Measurements from ENCODE around the gene KCNQ4.
A peak's percentile ranks its signal among the peaks of the same experiment; 100 is the strongest.

KCNQ4 gene

DNA sequence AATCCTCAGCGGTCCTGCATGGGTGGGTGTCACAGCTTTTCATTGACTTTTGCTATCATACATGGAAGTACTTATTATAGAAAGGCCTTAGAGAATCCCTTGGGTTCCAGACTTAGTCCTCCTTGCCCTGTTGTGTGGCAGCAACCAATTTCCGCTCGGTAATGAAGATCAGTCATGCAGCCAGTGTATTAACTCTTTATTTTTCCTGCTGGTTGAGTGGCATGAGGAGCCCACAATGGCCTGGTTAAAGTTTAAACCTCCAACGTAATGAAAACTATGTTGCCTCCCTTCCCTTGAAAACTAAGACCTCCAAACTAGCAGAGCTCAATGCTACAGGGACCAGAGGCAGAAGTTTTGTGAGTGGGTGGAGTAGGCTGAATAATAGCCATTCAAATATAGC lies 58.6 kb downstream of the KCNQ4 start:
- peaks cover 11 to 13% of the 10 kb centered on the region in 2 donors for H3K4me1 Mint-ChIP-seq (ENCODE audit: low read depth in 2 of 2)
- no peaks in the 10 kb centered on the region for H3K9me3 Mint-ChIP-seq
- no peak overlapping the region for H3K4me3 Mint-ChIP-seq
- ATAC-seq (replicated peaks), result no peak
- H3K27ac Mint-ChIP-seq, result no peak overlapping the region
- DNase-seq, result no peak
- H3K36me3 Mint-ChIP-seq (ENCODE audit: insufficient read depth), result no peaks in the 10 kb centered on the region
- no peaks in the 10 kb centered on the region for H3K27me3 Mint-ChIP-seq

DNA sequence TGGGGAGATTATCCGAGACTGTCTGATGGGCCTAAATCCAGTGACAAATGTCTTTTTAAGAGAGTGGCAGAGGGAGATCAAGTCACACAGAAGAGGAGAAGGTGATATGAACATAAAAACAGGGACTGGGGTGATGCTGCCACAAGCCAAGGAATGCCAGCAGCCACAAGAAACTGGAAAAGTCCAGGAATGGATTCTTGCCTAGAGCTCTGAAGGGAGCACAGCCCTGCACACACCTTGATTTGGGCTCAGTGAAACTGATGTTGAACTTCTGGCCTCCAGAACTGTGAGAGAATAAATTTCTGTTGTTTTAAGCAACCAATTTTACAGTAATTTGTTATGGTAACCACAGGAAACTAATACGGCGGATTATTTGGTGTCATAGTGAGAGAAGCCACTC lies 59.1 kb downstream of the KCNQ4 start:
- DNase-seq (no peak), ATAC-seq (replicated peaks) (no peak)
- Mint-ChIP-seq H3K27me3 (no peaks in the 10 kb centered on the region), H3K4me3 (no peak overlapping the region), H3K4me1 (ENCODE audit: low read depth in 2 of 2) (peaks cover 11 to 13% of the 10 kb centered on the region in 2 donors), H3K27ac (no peak overlapping the region), H3K36me3 (ENCODE audit: insufficient read depth) (no peaks in the 10 kb centered on the region), H3K9me3 (no peaks in the 10 kb centered on the region)

DNA sequence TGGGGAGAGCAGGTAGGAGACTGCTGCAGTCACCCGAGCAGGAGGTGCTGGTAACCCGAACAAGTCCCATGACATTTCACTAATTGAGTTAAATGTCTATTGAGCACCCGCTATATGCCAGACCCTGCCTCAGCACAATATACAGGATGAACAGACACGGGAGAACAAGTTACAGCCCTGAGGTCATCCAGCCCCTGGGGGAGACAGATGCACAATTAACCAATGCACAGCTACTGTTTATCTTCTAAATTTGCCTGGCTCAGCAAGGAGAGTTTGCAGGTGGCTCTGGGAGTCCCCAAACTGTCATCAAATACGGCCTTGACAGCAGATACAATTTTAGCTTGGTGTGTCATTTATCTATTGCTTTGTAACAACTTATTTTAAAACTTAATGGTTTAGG lies 60.5 kb downstream of the KCNQ4 start:
- no peaks in the 10 kb centered on the region for H3K27me3 Mint-ChIP-seq
- no peaks in the 10 kb centered on the region for H3K9me3 Mint-ChIP-seq
- ATAC-seq (replicated peaks), result no peak
- H3K36me3 Mint-ChIP-seq (ENCODE audit: insufficient read depth), result no peaks in the 10 kb centered on the region
- H3K4me3 Mint-ChIP-seq, result no peak overlapping the region
- H3K27ac Mint-ChIP-seq, result peak overlapping the region in 1 of 2 donors; percentile 72
- DNase-seq, result no peak
- H3K4me1 Mint-ChIP-seq (ENCODE audit: low read depth in 2 of 2), result peaks cover 11 to 13% of the 10 kb centered on the region in 2 donors

DNA sequence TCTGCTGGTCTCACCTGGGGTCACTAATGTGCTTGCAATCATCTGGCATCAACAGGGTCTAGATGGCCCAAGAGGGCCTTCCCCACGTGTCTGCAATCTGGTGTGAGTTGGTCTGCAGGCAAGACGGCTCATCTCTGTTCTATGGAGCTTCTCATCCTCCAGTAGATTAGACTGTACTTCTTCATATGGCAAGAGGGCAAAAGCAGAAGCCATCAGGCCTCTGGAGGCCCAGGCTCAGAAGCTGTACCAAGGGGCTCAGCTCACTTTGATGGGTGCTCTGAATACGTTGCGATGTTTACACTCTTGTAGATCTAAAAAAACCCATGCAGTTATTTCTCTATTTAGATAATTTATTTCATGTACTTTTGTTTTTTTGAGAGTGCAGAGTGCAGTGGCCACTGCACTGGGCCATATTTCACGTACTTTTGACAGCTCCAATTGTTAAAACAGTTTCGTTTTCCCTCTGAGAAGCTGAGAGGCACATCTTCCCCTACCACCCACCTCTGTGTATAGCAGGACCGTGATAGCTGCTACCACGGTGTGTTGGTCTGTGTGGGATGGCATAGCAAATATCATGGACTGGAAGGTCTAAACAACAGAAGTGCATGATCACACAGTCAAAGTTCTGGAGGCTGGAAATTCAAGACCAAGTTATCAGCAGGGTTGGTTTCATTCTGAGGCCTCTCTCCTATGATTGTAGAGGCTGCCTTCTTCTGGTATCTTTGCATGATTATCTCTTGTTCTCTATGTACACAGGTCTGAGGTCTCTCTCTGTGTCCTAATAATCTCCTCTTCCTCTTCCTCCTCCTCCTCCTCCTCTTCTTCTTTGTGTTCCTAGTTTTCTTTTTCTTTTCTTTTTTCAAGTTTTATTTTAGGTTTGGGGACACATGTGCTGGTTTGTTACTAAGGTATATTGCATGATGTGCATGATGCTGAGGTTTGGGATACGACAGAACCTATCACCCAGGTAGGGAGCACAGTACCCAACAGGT lies 61.6 kb downstream of the KCNQ4 start:
- Mint-ChIP-seq H3K36me3 (ENCODE audit: insufficient read depth) (no peaks in the 10 kb centered on the region), H3K9me3 (no peaks in the 10 kb centered on the region), H3K27me3 (no peaks in the 10 kb centered on the region), H3K4me1 (ENCODE audit: low read depth in 2 of 2) (peaks cover 12 to 15% of the 10 kb centered on the region in 2 donors), H3K4me3 (peak overlapping the region in 1 of 2 donors; percentile 3), H3K27ac (peak overlapping the region; percentile 7 to 33)
- ATAC-seq (replicated peaks) (peak; percentile 42), DNase-seq (no peak)

DNA sequence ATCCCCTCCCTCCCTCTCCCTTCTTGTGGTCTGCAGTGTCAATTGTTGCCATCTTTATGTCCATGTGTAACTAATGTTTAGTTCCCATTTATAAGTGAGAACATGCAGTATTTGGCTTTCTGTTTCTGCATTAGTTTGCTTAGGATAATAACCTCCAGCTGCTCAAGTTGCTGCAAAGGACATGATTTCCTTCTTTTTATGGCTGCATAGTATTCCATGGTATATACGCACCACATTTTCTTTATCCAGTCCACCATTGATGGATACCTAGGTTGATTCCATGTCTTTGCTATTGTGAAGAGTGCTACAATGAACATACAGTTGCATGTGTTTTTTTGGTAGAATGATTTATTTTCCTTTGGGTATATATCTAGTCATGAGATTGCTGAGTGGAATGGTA lies 62.3 kb downstream of the KCNQ4 start:
- Mint-ChIP-seq H3K4me3 (peak overlapping the region in 1 of 2 donors; percentile 3), H3K36me3 (ENCODE audit: insufficient read depth) (peaks cover 3% of the 10 kb centered on the region), H3K27me3 (no peaks in the 10 kb centered on the region), H3K4me1 (ENCODE audit: low read depth in 2 of 2) (peaks cover 10% of the 10 kb centered on the region in 2 donors), H3K9me3 (no peaks in the 10 kb centered on the region), H3K27ac (peak overlapping the region in 1 of 2 donors; percentile 33)
- DNase-seq, result no peak
- no peak for ATAC-seq (replicated peaks)

DNA sequence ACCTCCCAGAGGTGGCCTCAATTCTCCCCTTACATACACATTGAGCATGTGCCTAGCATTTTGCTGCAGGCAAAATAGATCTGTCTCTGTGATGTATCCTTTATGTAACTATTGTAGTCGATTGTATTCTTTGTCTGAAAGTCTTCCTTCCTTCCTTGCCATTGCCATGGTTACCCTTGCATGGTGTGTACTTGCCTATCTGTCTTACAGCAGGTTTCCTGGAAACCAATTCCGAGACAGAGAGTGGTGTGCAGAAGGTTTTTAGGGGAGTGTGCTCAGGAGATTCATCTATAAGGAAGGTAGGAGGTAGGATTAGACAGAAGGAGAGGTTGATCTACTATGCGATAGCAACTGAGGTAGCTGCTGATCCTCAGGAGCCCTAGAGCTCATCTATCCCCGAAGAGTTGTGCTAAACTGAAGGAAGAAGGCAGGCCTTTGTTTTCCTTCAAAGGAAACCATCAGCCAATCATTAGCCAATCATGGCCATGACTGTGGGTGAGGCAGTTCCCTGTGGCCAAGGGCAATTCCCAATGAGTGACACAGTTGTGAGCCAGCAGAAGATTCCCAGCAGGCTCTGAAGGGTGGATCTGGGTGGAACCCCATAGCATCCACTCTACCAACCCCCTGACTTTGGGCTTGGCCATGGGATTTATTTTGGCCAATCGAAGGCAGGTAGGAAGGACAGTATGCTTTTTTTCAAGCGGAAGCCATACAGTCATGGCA lies 63.6 kb downstream of the KCNQ4 start:
- peaks cover 6% of the 10 kb centered on the region for H3K36me3 Mint-ChIP-seq (ENCODE audit: insufficient read depth)
- ATAC-seq (replicated peaks) (no peak), DNase-seq (no peak)
- peaks cover 5 to 7% of the 10 kb centered on the region in 2 donors for H3K4me1 Mint-ChIP-seq (ENCODE audit: low read depth in 2 of 2)
- H3K4me3 Mint-ChIP-seq, result no peak overlapping the region
- H3K9me3 Mint-ChIP-seq, result no peaks in the 10 kb centered on the region
- no peaks in the 10 kb centered on the region for H3K27me3 Mint-ChIP-seq
- no peak overlapping the region for H3K27ac Mint-ChIP-seq

DNA sequence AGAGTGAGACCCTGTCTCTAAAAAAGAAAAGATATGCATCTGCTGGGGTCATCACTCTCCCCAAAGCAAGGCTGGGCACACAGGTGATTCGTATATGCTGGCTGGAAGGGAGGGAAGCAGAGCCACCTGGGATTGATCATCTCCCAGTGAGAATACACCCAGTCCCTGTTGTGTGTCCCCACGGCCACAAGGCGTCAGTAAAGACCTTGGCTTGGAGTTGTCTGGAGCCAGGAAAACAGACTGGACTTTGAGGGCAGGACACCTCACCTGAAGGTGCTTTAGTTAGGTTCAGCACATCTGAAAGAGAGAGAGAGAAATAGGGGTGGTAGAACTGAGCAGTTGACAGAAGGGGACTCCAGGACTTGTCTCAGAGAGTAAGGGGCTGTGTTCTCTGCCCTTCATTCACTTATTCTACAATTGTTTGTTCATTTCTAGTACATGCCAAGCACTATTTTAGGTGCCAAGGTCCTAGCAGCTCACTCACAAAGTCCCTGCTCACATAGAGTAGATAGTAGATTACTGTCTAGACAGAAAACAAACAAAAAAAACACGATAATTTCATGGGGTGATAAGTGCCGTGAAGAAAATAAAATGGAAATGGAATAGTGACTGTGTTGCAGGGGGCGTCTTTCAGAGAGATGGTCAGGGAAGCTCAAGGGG lies 65.1 kb downstream of the KCNQ4 start:
- no peak for ATAC-seq (replicated peaks)
- Mint-ChIP-seq H3K4me3 (no peak overlapping the region), H3K27me3 (no peaks in the 10 kb centered on the region), H3K27ac (no peak overlapping the region), H3K36me3 (ENCODE audit: insufficient read depth) (peaks cover 6% of the 10 kb centered on the region), H3K4me1 (ENCODE audit: low read depth in 2 of 2) (peaks cover 5 to 7% of the 10 kb centered on the region in 2 donors), H3K9me3 (no peaks in the 10 kb centered on the region)
- DNase-seq, result no peak

DNA sequence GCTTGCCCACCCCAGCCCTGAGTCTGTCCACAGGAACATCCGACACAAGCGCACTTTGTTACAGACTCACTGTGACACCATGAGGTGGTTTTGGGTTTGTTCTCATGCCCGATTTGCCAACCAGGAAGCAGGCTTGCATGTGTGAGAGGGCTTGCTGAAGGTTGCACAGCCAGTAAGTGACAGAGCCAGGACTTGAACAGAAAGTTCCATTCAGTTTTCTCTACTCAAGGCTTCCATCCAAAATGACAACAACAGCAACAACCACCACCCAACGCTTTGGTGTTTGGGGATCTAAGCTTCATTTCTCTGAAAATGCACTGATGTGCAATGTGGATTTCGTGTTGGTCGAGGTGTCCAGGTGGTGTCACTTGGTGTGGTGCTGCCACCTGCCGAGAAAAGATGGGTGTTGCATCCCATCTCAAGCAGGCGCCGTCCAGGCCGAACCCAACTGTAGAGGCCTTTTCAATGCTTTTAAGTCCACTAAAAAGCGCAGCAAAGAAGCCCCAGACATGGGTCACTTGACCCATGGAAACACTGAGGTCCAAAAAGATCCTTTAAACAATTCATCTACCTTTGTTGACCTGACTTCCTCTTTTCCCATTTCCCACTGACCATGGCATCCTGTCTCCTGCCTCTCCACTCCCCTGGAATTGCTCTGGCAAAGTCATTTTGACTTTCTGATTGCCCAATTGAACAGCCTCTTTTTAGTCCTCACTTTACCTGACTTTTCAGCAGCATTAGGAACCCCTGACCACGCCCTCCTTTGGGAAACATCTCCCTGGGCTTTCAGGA lies 66.4 kb downstream of the KCNQ4 start:
- Mint-ChIP-seq H3K27me3 (no peaks in the 10 kb centered on the region), H3K36me3 (ENCODE audit: insufficient read depth) (peaks cover 6% of the 10 kb centered on the region), H3K4me1 (ENCODE audit: low read depth in 2 of 2) (peaks cover 4 to 5% of the 10 kb centered on the region in 2 donors), H3K9me3 (no peaks in the 10 kb centered on the region), H3K27ac (no peak overlapping the region), H3K4me3 (peak overlapping the region; percentile 24 to 34)
- ATAC-seq (replicated peaks) (peak; percentile 94), DNase-seq (peak; percentile 73 to 78 (median 77))

DNA sequence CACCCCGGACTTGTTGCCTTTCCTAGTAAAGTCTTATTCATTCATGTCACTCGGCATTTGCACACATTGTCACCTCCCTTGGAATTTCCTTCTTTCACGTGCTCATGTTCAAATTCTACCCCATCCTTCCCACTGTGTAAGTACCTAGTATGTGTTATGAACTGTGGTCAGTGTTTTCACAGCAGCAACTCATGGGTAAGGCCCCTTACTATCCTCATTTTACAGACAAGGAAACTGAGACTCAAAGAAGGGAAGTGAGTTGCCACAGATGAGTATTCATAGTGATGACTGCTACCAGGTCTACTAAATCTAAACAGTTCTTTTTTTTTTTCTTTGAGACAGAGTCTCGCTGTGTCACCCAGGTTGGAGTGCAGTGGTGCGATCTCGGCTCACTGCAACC lies 68.1 kb downstream of the KCNQ4 start:
- no peaks in the 10 kb centered on the region for H3K27me3 Mint-ChIP-seq
- H3K4me3 Mint-ChIP-seq, result no peak overlapping the region
- DNase-seq, result no peak
- H3K36me3 Mint-ChIP-seq (ENCODE audit: insufficient read depth), result peaks cover 6% of the 10 kb centered on the region
- no peak overlapping the region for H3K27ac Mint-ChIP-seq
- no peak for ATAC-seq (replicated peaks)
- H3K4me1 Mint-ChIP-seq (ENCODE audit: low read depth in 2 of 2), result peaks cover 2 to 5% of the 10 kb centered on the region in 2 donors
- H3K9me3 Mint-ChIP-seq, result no peaks in the 10 kb centered on the region

DNA sequence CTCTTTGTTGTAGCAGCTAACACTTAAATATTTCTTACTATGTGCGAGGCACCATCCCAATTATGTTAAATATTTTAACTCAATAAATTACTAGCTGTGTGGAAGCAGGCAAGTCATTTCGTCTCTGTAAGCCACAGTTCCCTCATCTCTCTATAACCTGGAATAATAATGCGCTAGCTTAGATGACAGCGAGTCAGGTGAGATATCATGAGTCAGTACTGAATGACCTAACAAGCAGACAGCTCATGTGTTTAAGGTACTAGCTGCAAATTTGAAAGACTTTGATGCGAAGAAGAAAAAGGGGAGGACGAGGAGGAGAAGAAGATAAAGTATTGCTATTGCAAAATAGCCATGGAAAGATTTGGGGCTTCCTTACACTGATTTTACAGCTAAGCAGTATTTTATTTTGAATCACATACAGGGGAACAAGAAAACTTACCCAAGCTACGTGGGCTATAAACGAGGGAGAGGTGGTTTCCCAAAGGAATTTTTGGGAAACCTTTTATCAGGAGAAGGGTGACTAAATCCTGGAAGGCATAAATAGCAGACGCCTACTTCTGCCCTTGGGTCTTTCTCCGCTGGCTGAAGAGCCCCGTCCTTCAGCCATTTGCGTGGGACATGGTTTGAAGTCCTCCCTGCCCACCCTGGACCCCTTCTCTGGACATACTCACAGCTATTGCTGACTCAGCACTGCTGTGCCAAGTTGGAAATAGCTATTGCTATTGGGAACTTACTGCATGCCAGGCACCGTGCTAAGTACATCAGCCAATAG lies 69.7 kb downstream of the KCNQ4 start:
- no peak overlapping the region for H3K4me3 Mint-ChIP-seq
- H3K9me3 Mint-ChIP-seq, result no peaks in the 10 kb centered on the region
- DNase-seq (no peak), ATAC-seq (replicated peaks) (no peak)
- no peak overlapping the region for H3K27ac Mint-ChIP-seq
- no peaks in the 10 kb centered on the region for H3K27me3 Mint-ChIP-seq
- peaks cover 6% of the 10 kb centered on the region for H3K36me3 Mint-ChIP-seq (ENCODE audit: insufficient read depth)
- peaks cover 2 to 5% of the 10 kb centered on the region in 2 donors for H3K4me1 Mint-ChIP-seq (ENCODE audit: low read depth in 2 of 2)

DNA sequence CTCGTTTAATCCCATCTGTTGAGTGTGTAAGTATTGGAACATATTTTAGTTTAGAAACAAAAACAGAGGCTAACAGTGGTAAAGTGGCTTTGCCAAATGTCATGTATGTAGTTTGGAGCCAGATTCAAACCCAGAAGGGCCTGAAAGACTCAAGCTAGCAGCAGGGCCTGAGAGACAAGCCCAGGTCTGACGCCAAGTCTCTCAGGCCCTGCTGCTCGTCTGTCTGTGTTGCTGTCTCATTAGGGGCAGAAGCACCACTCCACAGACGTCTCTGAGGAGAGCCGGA lies 70.2 kb downstream of the KCNQ4 start:
- Mint-ChIP-seq H3K27ac (no peak overlapping the region), H3K4me3 (no peak overlapping the region), H3K36me3 (ENCODE audit: insufficient read depth) (peaks cover 6% of the 10 kb centered on the region), H3K9me3 (no peaks in the 10 kb centered on the region), H3K27me3 (no peaks in the 10 kb centered on the region), H3K4me1 (ENCODE audit: low read depth in 2 of 2) (peaks cover 2 to 5% of the 10 kb centered on the region in 2 donors)
- DNase-seq (no peak), ATAC-seq (replicated peaks) (no peak)

DNA sequence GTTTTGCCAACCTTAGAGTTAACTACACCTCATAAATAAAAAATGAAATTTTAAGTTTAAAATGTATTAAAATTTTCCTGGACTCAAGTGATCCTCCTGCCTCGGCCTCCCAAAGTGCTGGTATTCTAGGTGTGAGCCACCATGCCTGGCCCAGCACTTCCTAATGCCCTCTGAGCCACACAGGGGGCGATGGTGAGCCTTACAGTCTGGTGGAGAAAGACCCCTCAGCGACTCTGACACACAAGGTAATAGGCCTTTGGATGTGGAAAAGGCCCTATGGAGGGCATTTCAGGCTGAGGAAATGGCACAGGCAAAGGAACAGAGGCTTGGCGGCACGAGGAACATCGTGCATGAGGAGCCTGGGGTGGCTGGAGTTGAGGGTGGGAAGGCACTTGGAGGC lies 71.9 kb downstream of the KCNQ4 start:
- DNase-seq (no peak), ATAC-seq (replicated peaks) (no peak)
- H3K27me3 Mint-ChIP-seq, result peaks cover 0 to under 1% of the 10 kb centered on the region in 2 donors
- peaks cover 5% of the 10 kb centered on the region for H3K36me3 Mint-ChIP-seq (ENCODE audit: insufficient read depth)
- H3K4me3 Mint-ChIP-seq, result no peak overlapping the region
- no peak overlapping the region for H3K27ac Mint-ChIP-seq
- H3K9me3 Mint-ChIP-seq, result no peaks in the 10 kb centered on the region
- no peaks in the 10 kb centered on the region for H3K4me1 Mint-ChIP-seq (ENCODE audit: low read depth in 2 of 2)
